HG03571 (cell line): ENCODE data around the gene SLC1A4.
A peak's percentile ranks its signal among the peaks of the same experiment; 100 is the strongest.
"Not testable (repeated sequence)": the region's sequence is repeated elsewhere in the genome, so short reads cannot be mapped to it uniquely, and the experiment has no call there.

ENCODE experiments used
- ATAC-seq: cut with Tn5 transposase; IDR thresholded peaks from one replicate; pipeline ENCODE4 v1.9.1; 2021; ENCODE audit not compliant: unreplicated experiment

SLC1A4 gene

GRCh38 chr2:65025453-65026123 lies 36.4 kb downstream of the SLC1A4 start:
- no peak for ATAC-seq

GRCh38 chr2:65026154-65026553 lies 37.0 kb downstream of the SLC1A4 start:
- ATAC-seq, result no peak

GRCh38 chr2:65026704-65027464 lies 37.7 kb downstream of the SLC1A4 start:
- ATAC-seq, result no peak

- ATAC-seq, result no peak
These were observed 38.5 kb downstream of the SLC1A4 start for GRCh38 chr2:65027616-65028244.

- no peak for ATAC-seq
These were observed 41.5 kb downstream of the SLC1A4 start for GRCh38 chr2:65030476-65031332.

- no peak for ATAC-seq
These were observed 42.3 kb downstream of the SLC1A4 start for GRCh38 chr2:65031341-65032018.

GRCh38 chr2:65032019-65032975 lies 43.1 kb downstream of the SLC1A4 start:
- no peak for ATAC-seq

GRCh38 chr2:65033178-65033577 lies 44.0 kb downstream of the SLC1A4 start:
- ATAC-seq, result no peak

GRCh38 chr2:65033667-65034066 lies 44.5 kb downstream of the SLC1A4 start:
- not testable (repeated sequence) for ATAC-seq

GRCh38 chr2:65035351-65035943 lies 46.2 kb downstream of the SLC1A4 start:
- ATAC-seq, result no peak

GRCh38 chr2:65037178-65037577 lies 48.0 kb downstream of the SLC1A4 start:
- no peak for ATAC-seq

- ATAC-seq, result no peak
These were observed 50.4 kb downstream of the SLC1A4 start for GRCh38 chr2:65039640-65040039.

GRCh38 chr2:65040400-65041261 lies 51.4 kb downstream of the SLC1A4 start:
- peak; percentile 78 for ATAC-seq

GRCh38 chr2:65043001-65043400 lies 53.8 kb downstream of the SLC1A4 start:
- ATAC-seq, result no peak

GRCh38 chr2:65044097-65044735 lies 55.0 kb downstream of the SLC1A4 start:
- ATAC-seq, result no peak

- ATAC-seq, result no peak
These were observed 56.5 kb downstream of the SLC1A4 start for GRCh38 chr2:65045651-65046050.

GRCh38 chr2:65046633-65047407 lies 57.6 kb downstream of the SLC1A4 start:
- ATAC-seq, result no peak
